ENCODE data around the gene DDX54. TPM values are rescaled to one million over a fixed set of nuclear protein-coding genes. Genes with fewer than 3 reads are reported as not detected.

DDX54 gene
- total RNA-seq, 1 experiment from 2014 or later, result 151 TPM

- Mint-ChIP-seq H3K4me1 (peaks cover 28% of the 10 kb centered on the region), H3K9me3 (no peaks in the 10 kb centered on the region), H3K27ac (no peak overlapping the region), H3K36me3 (peaks cover 31% of the 10 kb centered on the region), H3K4me3 (no peak overlapping the region), H3K27me3 (ENCODE audit: low read depth) (no peaks in the 10 kb centered on the region)
- ATAC-seq, result no peak
- ChIA-PET POLR2A (interaction anchor here (0.6 kb wide), 1 partner anchor 13 kb away, joined by 3 read pairs; no protein-coding TSS in a partner anchor), CTCF (interaction anchor here (1.9 kb wide), 1 partner anchor 10 kb away, joined by 6 read pairs; no protein-coding TSS in a partner anchor)
- TF ChIP-seq CBFB (CRISPR knock-in tag; IDR thresholded peaks at IDR 0.05; ENCODE audit: low read depth) (no peak), STAT6 (CRISPR knock-in tag; conservative IDR thresholded peaks at IDR 0.05; ENCODE audit: low read depth) (no peak), USF2 (CRISPR knock-in tag; IDR thresholded peaks at IDR 0.05) (no peak), ZMAT4 (CRISPR knock-in tag; IDR thresholded peaks at IDR 0.05) (no peak), NFATC4 (CRISPR knock-in tag; IDR thresholded peaks at IDR 0.05) (no peak), KAT7 (CRISPR knock-in tag; IDR thresholded peaks at IDR 0.05; ENCODE audit: borderline replicate concordance) (no peak), E2F5 (CRISPR knock-in tag; IDR thresholded peaks at IDR 0.05) (no peak), ZNF138 (CRISPR knock-in tag; conservative IDR thresholded peaks at IDR 0.05) (no peak), ATF2 (CRISPR knock-in tag; IDR thresholded peaks at IDR 0.05; ENCODE audit: borderline replicate concordance, low read depth) (no peak)
- DNase-seq (ENCODE audit: low spot score), result no peak
These were observed 21.3 kb downstream of the DDX54 start for GRCh38 chr12:113164014-113164413.

GRCh38 chr12:113163030-113163360 lies 22.3 kb downstream of the DDX54 start:
- no peak for DNase-seq (ENCODE audit: low spot score)
- H3K4me1 Mint-ChIP-seq, result peaks cover 28% of the 10 kb centered on the region
- H3K27ac Mint-ChIP-seq, result no peak overlapping the region
- H3K4me3 Mint-ChIP-seq, result no peak overlapping the region
- CTCF ChIA-PET, result interaction anchor here (1.1 to 2.6 kb wide), 6 partner anchors 10 to 262 kb away, joined by 3 to 45 read pairs (median 22); partner anchors contain the start of genes CFAP73 and RASAL1
- TF ChIP-seq ZNF121 (CRISPR knock-in tag; IDR thresholded peaks at IDR 0.05) (no peak), ZNF416 (CRISPR knock-in tag; IDR thresholded peaks at IDR 0.05) (no peak), USF2 (CRISPR knock-in tag; IDR thresholded peaks at IDR 0.05) (no peak), SMAD3 (CRISPR knock-in tag; IDR thresholded peaks at IDR 0.05; ENCODE audit: borderline replicate concordance) (no peak), EMX1 (CRISPR knock-in tag; IDR thresholded peaks at IDR 0.05) (no peak), MLX (CRISPR knock-in tag; IDR thresholded peaks at IDR 0.05) (no peak), TEAD1 (CRISPR knock-in tag; IDR thresholded peaks at IDR 0.05) (no peak), MXD4 (CRISPR knock-in tag; IDR thresholded peaks at IDR 0.05; ENCODE audit: borderline replicate concordance) (no peak), ATF1 (CRISPR knock-in tag; IDR thresholded peaks at IDR 0.05) (no peak), ZNF219 (CRISPR knock-in tag; IDR thresholded peaks at IDR 0.05; ENCODE audit: borderline replicate concordance) (no peak)
- POLR2A ChIA-PET, result interaction anchor here (0.5 to 0.9 kb wide), 2 partner anchors 10 to 28 kb away, joined by 3 to 4 read pairs; no protein-coding TSS in a partner anchor
- no peaks in the 10 kb centered on the region for H3K9me3 Mint-ChIP-seq
- ATAC-seq, result no peak
- H3K27me3 Mint-ChIP-seq (ENCODE audit: low read depth), result no peaks in the 10 kb centered on the region
- H3K36me3 Mint-ChIP-seq, result peaks cover 31% of the 10 kb centered on the region

All from WTC11 (cell line).